ENCODE results near the gene COP1. TPM values are rescaled to one million over a fixed set of nuclear protein-coding genes. Genes with fewer than 3 reads are reported as not detected.
"Not testable (repeated sequence)": the region's sequence is repeated elsewhere in the genome, so short reads cannot be mapped to it uniquely, and the experiment has no call there.

COP1 gene
- total RNA-seq, 6 experiments from 2014 or later = 19.7 to 33.7 (median 20.9) TPM

DNA sequence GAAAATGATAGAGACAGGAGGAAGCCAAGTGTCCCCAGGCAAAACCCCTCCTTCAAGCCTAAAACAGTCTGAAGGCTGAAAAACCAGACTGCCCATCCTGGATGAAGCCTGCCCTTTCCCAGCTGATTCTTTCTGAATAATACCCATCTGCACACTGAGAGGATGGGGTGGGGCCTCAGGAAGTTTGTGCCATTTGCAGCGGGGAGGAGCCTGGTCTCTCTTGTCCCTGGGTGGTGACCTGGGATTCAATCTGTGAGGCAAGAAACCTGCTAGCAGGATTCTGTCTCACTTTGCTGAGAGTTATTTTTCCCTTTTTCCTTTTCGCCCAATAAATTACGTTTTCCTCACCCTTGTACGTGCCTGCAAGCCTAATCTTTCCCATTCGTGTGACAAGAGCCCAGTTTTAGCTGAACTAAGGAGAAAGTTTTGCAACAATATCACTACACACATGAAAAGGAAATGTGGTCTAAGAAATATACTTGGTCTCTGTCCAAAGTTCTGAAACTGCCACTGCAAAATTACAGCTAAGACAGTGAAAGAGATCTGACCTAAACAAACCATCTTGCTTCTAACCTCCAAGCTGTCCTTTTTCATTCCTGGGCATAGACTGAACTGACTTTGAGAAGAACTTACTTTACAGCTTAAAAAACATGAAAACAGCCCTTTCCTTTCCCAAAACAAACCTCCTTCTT is 105.0 kb downstream of the COP1 start:
- TF ChIP-seq, protein P1, sequence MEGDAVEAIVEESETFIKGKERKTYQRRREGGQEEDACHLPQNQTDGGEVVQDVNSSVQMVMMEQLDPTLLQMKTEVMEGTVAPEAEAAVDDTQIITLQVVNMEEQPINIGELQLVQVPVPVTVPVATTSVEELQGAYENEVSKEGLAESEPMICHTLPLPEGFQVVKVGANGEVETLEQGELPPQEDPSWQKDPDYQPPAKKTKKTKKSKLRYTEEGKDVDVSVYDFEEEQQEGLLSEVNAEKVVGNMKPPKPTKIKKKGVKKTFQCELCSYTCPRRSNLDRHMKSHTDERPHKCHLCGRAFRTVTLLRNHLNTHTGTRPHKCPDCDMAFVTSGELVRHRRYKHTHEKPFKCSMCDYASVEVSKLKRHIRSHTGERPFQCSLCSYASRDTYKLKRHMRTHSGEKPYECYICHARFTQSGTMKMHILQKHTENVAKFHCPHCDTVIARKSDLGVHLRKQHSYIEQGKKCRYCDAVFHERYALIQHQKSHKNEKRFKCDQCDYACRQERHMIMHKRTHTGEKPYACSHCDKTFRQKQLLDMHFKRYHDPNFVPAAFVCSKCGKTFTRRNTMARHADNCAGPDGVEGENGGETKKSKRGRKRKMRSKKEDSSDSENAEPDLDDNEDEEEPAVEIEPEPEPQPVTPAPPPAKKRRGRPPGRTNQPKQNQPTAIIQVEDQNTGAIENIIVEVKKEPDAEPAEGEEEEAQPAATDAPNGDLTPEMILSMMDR (IDR thresholded peaks at IDR 0.05) = no peak
- TF ChIP-seq POLR2A (IDR thresholded peaks at IDR 0.05) = no peak
- Histone ChIP-seq H3K4me3 (no peak overlapping the region), H3K4me1 (no peaks in the 10 kb centered on the region), H3K27me3 (no peaks in the 10 kb centered on the region), H3K36me3 (peaks cover 0 to 7% (median 2%) of the 10 kb centered on the region in 4 donors), H3K9me3 (peaks cover 0 to 20% (median 10%) of the 10 kb centered on the region in 4 donors), H3K27ac (no peak overlapping the region)
- intact Hi-C loops (cut with DNase I) = no loop called here
- DNase-seq (no peak), ATAC-seq (no peak)
- WGBS (ENCODE audit: insufficient coverage, low coverage, low lambda C conversion rate, missing lambda C conversion rate) = 91% methylated on average over 5 of the region's 5 CpGs

DNA sequence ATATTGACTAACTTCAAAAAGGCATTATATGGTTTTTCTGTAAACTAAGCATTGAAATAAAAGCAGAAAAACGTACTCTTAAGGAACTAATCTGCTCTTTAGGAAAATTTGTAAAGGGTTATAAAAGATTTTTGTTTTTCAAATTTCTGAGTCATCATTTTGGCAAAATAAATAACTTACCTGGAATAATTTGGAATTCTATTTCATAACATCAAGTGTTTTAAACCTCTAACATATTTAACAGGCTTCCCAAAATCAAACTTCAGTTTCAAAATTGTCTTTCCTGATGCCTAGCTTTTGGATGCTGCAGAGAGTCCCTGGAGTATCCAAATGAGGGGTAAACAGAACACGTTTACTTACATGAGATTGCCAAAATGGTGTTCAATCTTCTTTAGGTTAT is 108.5 kb downstream of the COP1 start:
- Histone ChIP-seq H3K27me3 (no peaks in the 10 kb centered on the region), H3K4me1 (no peaks in the 10 kb centered on the region), H3K9me3 (peaks cover 0 to 20% (median 12%) of the 10 kb centered on the region in 4 donors), H3K27ac (no peak overlapping the region), H3K36me3 (peaks cover 0 to 7% (median 2%) of the 10 kb centered on the region in 4 donors), H3K4me3 (no peak overlapping the region)
- ATAC-seq = no peak
- intact Hi-C loops (cut with DNase I) = no loop called here
- no peak for DNase-seq
- 92% methylated on average over 2 of the region's 2 CpGs for WGBS (ENCODE audit: insufficient coverage, low coverage, low lambda C conversion rate, missing lambda C conversion rate)
- TF ChIP-seq, protein P1 (IDR thresholded peaks at IDR 0.05) = no peak
- no peak for TF ChIP-seq POLR2A (IDR thresholded peaks at IDR 0.05)

DNA sequence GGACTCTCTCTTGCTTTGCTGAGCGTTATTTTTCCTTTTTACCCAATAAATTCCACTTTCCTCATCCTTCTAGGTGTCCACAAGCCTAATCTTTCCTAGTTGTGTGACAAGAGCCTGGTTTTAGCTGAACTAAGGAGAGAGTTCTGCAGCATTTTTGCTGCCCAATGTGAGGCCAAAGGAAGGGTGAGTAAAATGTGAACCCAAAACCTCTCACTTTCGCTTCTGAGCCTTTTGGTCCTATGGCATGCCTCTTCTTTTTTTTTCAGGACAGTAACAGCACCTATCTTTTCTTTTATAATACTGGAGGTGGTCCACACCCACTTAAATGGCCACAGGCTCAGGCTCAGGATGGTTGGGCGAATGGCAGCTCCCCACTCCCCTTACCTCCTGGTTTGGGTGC is 111.1 kb downstream of the COP1 start:
- DNase-seq (no peak), ATAC-seq (no peak)
- H3K27ac ChIP-seq = no peak overlapping the region
- TF ChIP-seq, protein P1 (IDR thresholded peaks at IDR 0.05) = no peak
- TF ChIP-seq POLR2A (IDR thresholded peaks at IDR 0.05) = no peak
- peaks cover 0 to 7% (median 2%) of the 10 kb centered on the region in 4 donors for H3K36me3 ChIP-seq
- no peaks in the 10 kb centered on the region for H3K27me3 ChIP-seq
- intact Hi-C loops (cut with DNase I) = no loop called here
- H3K9me3 ChIP-seq = peaks cover 0 to 20% (median 12%) of the 10 kb centered on the region in 4 donors
- 100% methylated on average over 2 of the region's 3 CpGs for WGBS (ENCODE audit: insufficient coverage, low coverage, low lambda C conversion rate, missing lambda C conversion rate)
- H3K4me1 ChIP-seq = no peaks in the 10 kb centered on the region
- H3K4me3 ChIP-seq = no peak overlapping the region

DNA sequence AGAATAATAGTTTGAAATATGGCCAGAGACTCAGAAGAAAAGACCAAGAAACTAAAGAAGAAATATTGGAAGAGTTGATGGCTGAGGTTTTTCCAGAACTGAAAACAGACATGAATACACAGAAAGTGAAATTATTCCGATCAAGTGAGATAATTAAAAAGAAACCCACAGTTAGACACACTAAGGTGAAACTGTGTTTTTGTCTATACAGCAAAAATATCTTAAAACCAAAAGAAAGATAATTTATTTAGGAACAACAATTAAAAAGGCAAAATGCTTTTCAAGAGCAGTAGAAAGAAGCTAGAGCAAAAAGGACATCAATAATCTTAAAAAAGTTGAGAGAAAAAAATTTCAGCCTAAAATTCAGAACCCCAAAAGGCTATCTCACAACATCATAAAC is 116.3 kb downstream of the COP1 start:
- Histone ChIP-seq H3K27me3 (no peaks in the 10 kb centered on the region), H3K27ac (no peak overlapping the region), H3K4me3 (no peak overlapping the region), H3K4me1 (no peaks in the 10 kb centered on the region), H3K9me3 (no peaks in the 10 kb centered on the region), H3K36me3 (no peaks in the 10 kb centered on the region)
- ATAC-seq (no peak), DNase-seq (no peak)
- intact Hi-C loops (cut with DNase I) = no loop called here
- WGBS (ENCODE audit: insufficient coverage, low coverage, low lambda C conversion rate, missing lambda C conversion rate) = 100% methylated on average over 1 of the region's 1 CpG
- TF ChIP-seq, protein P1 (IDR thresholded peaks at IDR 0.05) = no peak
- no peak for TF ChIP-seq POLR2A (IDR thresholded peaks at IDR 0.05)

DNA sequence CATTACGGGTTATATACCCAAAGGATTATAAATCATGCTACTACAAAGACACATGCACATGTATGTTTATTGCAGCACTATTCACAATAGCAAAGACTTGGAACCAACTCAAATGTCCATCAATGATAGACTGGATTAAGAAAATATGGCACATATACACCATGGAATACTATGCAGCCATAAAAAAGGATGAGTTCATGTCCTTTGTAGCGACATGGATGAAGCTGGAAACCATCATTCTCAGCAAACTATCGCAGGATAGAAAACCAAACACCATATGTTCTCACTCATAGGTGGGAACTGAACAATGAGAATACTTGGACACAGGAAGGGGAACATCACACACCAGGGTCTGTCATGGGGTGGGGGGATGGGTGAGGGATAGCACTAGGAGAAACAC is 119.3 kb downstream of the COP1 start:
- H3K4me3 ChIP-seq; H3K27ac ChIP-seq; H3K9me3 ChIP-seq; H3K27me3 ChIP-seq; H3K36me3 ChIP-seq; ATAC-seq; DNase-seq; H3K4me1 ChIP-seq; intact Hi-C loops (cut with DNase I): not testable (repeated sequence)
- 100% methylated on average over 3 of the region's 3 CpGs for WGBS (ENCODE audit: insufficient coverage, low coverage, low lambda C conversion rate, missing lambda C conversion rate)

Data from right lobe of liver (tissue), 6 donors.